PFSK-1 (cell line): ENCODE measurements around the gene PPP1R14B.

Experiments
- TAF1 ChIP-seq: IDR thresholded peaks from 2 replicates; pipeline ENCODE4 v1.6.1; 2012; ENCODE audit warnings: low read length, control low read depth, borderline replicate concordance; ENCODE audit not compliant: insufficient read depth
- TF ChIP-seq, protein P1 (sequence below), 2 experiments: IDR thresholded peaks; 2 replicates each; pipeline versions ENCODE4 v1.6.1 to v1.8.0; 2011 to 2012; ENCODE audit warnings: low read depth in 2 of 2, low read length in 2 of 2, control low read depth in 1 of 2, inconsistent platforms in 1 of 2, mild to moderate bottlenecking in 1 of 2, moderate library complexity in 1 of 2; ENCODE audit not compliant: insufficient read depth in 1 of 2

DNA sequence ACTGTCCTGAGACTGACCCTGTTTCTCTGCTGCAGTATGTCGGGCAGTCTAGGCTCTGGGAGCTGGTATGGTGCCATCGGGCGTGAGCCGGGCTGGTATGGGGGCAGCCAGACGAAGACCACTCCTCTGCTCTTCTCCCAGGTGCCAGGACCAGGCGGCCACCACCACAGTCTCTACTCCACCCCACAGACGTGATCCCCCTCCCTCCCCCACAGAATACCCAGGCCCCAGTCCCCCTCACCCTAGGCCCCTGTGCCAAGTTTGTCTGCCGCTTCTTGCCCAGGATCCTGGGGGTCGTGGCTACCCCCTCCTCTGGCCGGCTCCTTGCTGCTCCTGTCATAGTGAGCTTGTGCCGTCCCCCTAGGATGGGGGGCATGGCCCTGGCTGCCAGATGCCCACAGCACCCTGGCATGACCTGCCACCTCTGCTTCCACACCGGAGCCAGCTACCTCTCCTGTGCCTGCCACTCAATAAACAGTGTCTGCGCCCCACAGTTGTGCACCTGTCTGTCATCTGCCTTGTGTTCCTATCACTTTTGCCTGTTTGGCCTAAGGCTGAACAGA is 42.3 kb upstream of the PPP1R14B start:
- TF ChIP-seq TAF1: no peak
- TF ChIP-seq, protein P1, sequence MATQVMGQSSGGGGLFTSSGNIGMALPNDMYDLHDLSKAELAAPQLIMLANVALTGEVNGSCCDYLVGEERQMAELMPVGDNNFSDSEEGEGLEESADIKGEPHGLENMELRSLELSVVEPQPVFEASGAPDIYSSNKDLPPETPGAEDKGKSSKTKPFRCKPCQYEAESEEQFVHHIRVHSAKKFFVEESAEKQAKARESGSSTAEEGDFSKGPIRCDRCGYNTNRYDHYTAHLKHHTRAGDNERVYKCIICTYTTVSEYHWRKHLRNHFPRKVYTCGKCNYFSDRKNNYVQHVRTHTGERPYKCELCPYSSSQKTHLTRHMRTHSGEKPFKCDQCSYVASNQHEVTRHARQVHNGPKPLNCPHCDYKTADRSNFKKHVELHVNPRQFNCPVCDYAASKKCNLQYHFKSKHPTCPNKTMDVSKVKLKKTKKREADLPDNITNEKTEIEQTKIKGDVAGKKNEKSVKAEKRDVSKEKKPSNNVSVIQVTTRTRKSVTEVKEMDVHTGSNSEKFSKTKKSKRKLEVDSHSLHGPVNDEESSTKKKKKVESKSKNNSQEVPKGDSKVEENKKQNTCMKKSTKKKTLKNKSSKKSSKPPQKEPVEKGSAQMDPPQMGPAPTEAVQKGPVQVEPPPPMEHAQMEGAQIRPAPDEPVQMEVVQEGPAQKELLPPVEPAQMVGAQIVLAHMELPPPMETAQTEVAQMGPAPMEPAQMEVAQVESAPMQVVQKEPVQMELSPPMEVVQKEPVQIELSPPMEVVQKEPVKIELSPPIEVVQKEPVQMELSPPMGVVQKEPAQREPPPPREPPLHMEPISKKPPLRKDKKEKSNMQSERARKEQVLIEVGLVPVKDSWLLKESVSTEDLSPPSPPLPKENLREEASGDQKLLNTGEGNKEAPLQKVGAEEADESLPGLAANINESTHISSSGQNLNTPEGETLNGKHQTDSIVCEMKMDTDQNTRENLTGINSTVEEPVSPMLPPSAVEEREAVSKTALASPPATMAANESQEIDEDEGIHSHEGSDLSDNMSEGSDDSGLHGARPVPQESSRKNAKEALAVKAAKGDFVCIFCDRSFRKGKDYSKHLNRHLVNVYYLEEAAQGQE (IDR thresholded peaks at IDR 0.05; ENCODE audit: insufficient read depth in 1 of 2, low read depth in 2 of 2, low read length in 2 of 2): no peak
